Vagina (tissue), 2 donors: ENCODE measurements around the gene TMOD2. TPM values are rescaled to one million over a fixed set of nuclear protein-coding genes. Genes with fewer than 3 reads are reported as not detected.

Experiments used
- DNase-seq, 2 donors: peaks; one replicate each; pipeline ENCODE4 v3.0.0-alpha.2; 2017; ENCODE audit errors: extremely low spot score in 2 of 2
- H3K27ac ChIP-seq: fragments of 200-600 bp; sonication (generic); one replicate; pipeline ENCODE4 v1.5.1; 2019
- H3K27me3 ChIP-seq: fragments of 200-600 bp; sonication (generic); one replicate; pipeline ENCODE4 v1.5.1; 2019
- H3K36me3 ChIP-seq, 2 donors: fragments of 200-600 bp; sonication (generic); one replicate each; pipeline ENCODE4 v1.5.1; 2017 to 2019
- H3K4me1 ChIP-seq: fragments of 200-600 bp; sonication (generic); one replicate; pipeline ENCODE4 v1.5.1; 2019
- H3K4me3 ChIP-seq, 2 donors: fragments of 200-600 bp; sonication (generic); 1 replicate in 1 of 2; 2 replicates in 1 of 2; pipeline ENCODE4 v1.5.1; 2016 to 2019
- H3K9me3 ChIP-seq: fragments of 200-600 bp; sonication (generic); one replicate; pipeline ENCODE4 v1.5.1; 2019
- POLR2A ChIP-seq, 2 donors: fragments of 450-650 bp; IDR thresholded peaks; one replicate each; pipeline ENCODE4 v1.6.1; 2017; ENCODE audit warnings: antibody characterized with exemption in 2 of 2, mild to moderate bottlenecking in 2 of 2, moderate library complexity in 2 of 2
- POLR2AphosphoS5 ChIP-seq, 2 donors: sonication (generic); formaldehyde crosslinking; IDR thresholded peaks; one replicate each; pipeline ENCODE4 v1.9.0; 2017; ENCODE audit warnings: antibody characterized with exemption in 2 of 2, mild to moderate bottlenecking in 2 of 2, low read depth in 1 of 2; ENCODE audit not compliant: insufficient read depth in 1 of 2
- intact Hi-C: fragments of 100-400 bp; cut with DNase I; formaldehyde crosslinking; loops from one replicate; pipeline ENCODE4 v1.15.1; 2023
- total RNA-seq: library from RNA; depleted of rRNA; stranded (reverse); fragments of >200 nt; gene quantifications from one replicate; pipeline ENCODE4 v1.2.3, GENCODE V29; 2016
- TF ChIP-seq, protein P1 (sequence below), 3 experiments: fragments of 450-650 bp in 2 of 3; fragments of 200-600 bp in 1 of 3; sonication (generic) in 1 of 3; IDR thresholded peaks; one replicate each; pipeline ENCODE4 v1.5.1; 2017 to 2019; ENCODE audit warnings: antibody characterized with exemption in 3 of 3, mild to moderate bottlenecking in 2 of 3, moderate library complexity in 2 of 3

The TMOD2 gene
- 18.4 TPM for total RNA-seq

DNA sequence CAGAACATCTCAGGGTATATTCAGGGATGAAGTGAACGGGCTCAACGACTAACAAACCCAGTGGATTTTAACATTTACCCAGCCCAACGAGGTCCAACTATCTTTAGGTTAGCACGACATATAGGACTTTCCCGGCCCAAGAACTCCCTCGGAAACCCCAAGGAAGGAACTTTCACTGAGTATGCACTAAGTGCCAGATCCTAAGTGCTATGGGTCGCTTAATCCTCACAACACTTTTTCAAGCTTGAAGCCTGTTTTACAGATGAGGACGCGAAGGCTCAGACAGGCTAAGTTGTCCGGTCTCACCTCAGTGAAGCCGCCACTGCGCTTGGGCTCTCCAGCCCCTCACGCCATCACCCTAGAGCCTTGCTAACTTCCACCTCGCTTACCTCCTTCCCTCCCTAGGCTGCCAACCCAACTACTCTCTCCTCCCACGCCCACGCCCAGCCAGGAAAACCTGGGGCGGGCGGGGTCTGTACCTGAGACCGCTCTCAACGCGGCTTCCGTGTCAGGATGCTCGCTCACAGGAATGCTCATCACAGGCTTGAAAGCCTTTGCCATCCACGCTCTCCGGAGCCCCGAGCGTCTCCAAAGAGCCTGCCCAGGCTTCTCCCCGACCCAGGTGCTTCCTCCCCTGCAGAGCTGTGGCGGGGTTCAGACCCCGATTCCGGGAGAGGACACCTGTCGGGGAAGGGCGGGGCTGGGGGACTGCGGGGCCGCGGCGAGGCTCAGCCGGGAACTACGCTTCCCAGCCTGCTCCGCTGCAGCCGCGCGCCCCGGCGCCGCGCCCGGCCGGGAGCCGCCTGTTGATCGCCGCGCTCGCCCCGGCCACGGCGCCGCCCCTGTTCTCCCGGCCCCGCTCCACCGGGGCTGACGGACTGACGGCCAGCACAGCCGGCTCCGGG is at the start of gene TMOD2:
TMOD2 (plus strand) TSS at position 806 of the 905 bp plus-strand sequence. CDS start 14,845 bp downstream, outside the sequence.
- peak within 1 kb of the TSS; percentile 84 for H3K27ac ChIP-seq
- peak within 1 kb of the TSS; percentile 67 to 90 for H3K4me3 ChIP-seq
- no peaks in the 10 kb centered on the region for H3K36me3 ChIP-seq
- intact Hi-C loops = no loop called here
- TF ChIP-seq, protein P1, sequence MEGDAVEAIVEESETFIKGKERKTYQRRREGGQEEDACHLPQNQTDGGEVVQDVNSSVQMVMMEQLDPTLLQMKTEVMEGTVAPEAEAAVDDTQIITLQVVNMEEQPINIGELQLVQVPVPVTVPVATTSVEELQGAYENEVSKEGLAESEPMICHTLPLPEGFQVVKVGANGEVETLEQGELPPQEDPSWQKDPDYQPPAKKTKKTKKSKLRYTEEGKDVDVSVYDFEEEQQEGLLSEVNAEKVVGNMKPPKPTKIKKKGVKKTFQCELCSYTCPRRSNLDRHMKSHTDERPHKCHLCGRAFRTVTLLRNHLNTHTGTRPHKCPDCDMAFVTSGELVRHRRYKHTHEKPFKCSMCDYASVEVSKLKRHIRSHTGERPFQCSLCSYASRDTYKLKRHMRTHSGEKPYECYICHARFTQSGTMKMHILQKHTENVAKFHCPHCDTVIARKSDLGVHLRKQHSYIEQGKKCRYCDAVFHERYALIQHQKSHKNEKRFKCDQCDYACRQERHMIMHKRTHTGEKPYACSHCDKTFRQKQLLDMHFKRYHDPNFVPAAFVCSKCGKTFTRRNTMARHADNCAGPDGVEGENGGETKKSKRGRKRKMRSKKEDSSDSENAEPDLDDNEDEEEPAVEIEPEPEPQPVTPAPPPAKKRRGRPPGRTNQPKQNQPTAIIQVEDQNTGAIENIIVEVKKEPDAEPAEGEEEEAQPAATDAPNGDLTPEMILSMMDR (IDR thresholded peaks at IDR 0.05) = no peak
- peak in 1 of 2 donors; percentile 5 for TF ChIP-seq POLR2A (IDR thresholded peaks at IDR 0.05)
- H3K9me3 ChIP-seq = no peaks in the 10 kb centered on the region
- peaks cover 18% of the 10 kb centered on the region for H3K4me1 ChIP-seq
- no peaks in the 10 kb centered on the region for H3K27me3 ChIP-seq
- peak in 1 of 2 donors; percentile 89 for DNase-seq

- H3K9me3 ChIP-seq = no peaks in the 10 kb centered on the region
- no peaks in the 10 kb centered on the region for H3K36me3 ChIP-seq
- intact Hi-C loops = no loop called here
- H3K27ac ChIP-seq = no peak overlapping the region
- no peaks in the 10 kb centered on the region for H3K4me1 ChIP-seq
- TF ChIP-seq POLR2A (IDR thresholded peaks at IDR 0.05) (no peak), POLR2AphosphoS5 (IDR thresholded peaks at IDR 0.05; ENCODE audit: insufficient read depth in 1 of 2, low read depth in 1 of 2) (no peak)
- TF ChIP-seq, protein P1 (IDR thresholded peaks at IDR 0.05) = no peak
- DNase-seq = no peak
- no peak overlapping the region for H3K4me3 ChIP-seq
- H3K27me3 ChIP-seq = no peaks in the 10 kb centered on the region
Observed at GRCh38 chr15:51702710-51703109, 48.7 kb upstream of the TMOD2 start.

DNA sequence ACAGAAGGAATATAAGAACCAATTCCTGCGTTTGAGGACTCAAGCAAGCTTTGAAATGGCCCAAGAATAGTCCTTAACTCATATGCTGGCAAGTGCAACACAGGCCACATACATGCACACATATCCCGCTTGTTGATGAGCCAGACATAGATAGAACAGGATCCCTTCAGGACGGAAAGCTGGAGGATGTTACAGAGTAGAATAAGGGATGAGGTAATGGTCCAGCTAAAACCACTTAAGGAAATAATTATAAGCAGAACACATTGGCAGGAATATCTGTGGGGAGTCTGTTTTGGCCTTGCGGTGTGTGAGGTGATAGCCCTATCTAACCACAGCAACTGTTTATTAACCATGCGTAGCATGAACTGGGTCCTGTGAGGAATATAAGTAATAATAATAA is 45.1 kb upstream of the TMOD2 start:
- intact Hi-C loops = no loop called here
- Histone ChIP-seq H3K9me3 (no peaks in the 10 kb centered on the region), H3K4me1 (no peaks in the 10 kb centered on the region), H3K27ac (peak overlapping the region; percentile 26), H3K27me3 (no peaks in the 10 kb centered on the region), H3K4me3 (no peak overlapping the region), H3K36me3 (no peaks in the 10 kb centered on the region)
- TF ChIP-seq POLR2AphosphoS5 (IDR thresholded peaks at IDR 0.05; ENCODE audit: insufficient read depth in 1 of 2, low read depth in 1 of 2) = no peak
- TF ChIP-seq, protein P1 (IDR thresholded peaks at IDR 0.05) = no peak
- no peak for TF ChIP-seq POLR2A (IDR thresholded peaks at IDR 0.05)
- no peak for DNase-seq

GRCh38 chr15:51706926-51707608 is 44.3 kb upstream of the TMOD2 start:
- no peak overlapping the region for H3K4me3 ChIP-seq
- peak overlapping the region; percentile 43 for H3K27ac ChIP-seq
- no peak for DNase-seq
- H3K36me3 ChIP-seq = no peaks in the 10 kb centered on the region
- intact Hi-C loops = no loop called here
- H3K27me3 ChIP-seq = no peaks in the 10 kb centered on the region
- no peaks in the 10 kb centered on the region for H3K4me1 ChIP-seq
- TF ChIP-seq POLR2A (IDR thresholded peaks at IDR 0.05) = no peak
- TF ChIP-seq, protein P1 (IDR thresholded peaks at IDR 0.05) = no peak
- no peak for TF ChIP-seq POLR2AphosphoS5 (IDR thresholded peaks at IDR 0.05; ENCODE audit: insufficient read depth in 1 of 2, low read depth in 1 of 2)
- no peaks in the 10 kb centered on the region for H3K9me3 ChIP-seq
